ENCODE results near the gene KIAA0232.

KIAA0232 gene

GRCh38 chr4:6920171-6920570 lies 137.6 kb downstream of the KIAA0232 start:
- no peak for DNase-seq (ENCODE audit: low spot score)

- no peak for DNase-seq (ENCODE audit: low spot score)
Measured at GRCh38 chr4:6923507-6923906, 141.0 kb downstream of the KIAA0232 start.

- DNase-seq (ENCODE audit: low spot score): no peak
Measured at GRCh38 chr4:6924361-6924779, 141.8 kb downstream of the KIAA0232 start.

- no peak for DNase-seq (ENCODE audit: low spot score)
Measured at GRCh38 chr4:6925357-6925836, 142.9 kb downstream of the KIAA0232 start.

- DNase-seq (ENCODE audit: low spot score): no peak
Measured at GRCh38 chr4:6926081-6926480, 143.6 kb downstream of the KIAA0232 start.

GRCh38 chr4:6926681-6927478 lies 144.4 kb downstream of the KIAA0232 start:
- DNase-seq (ENCODE audit: low spot score): no peak

- no peak for DNase-seq (ENCODE audit: low spot score)
Measured at GRCh38 chr4:6928081-6928480, 145.6 kb downstream of the KIAA0232 start.

GRCh38 chr4:6929339-6929811 lies 146.8 kb downstream of the KIAA0232 start:
- no peak for DNase-seq (ENCODE audit: low spot score)

- DNase-seq (ENCODE audit: low spot score): no peak
Measured at GRCh38 chr4:6929812-6930464, 147.4 kb downstream of the KIAA0232 start.

- DNase-seq (ENCODE audit: low spot score): no peak
Measured at GRCh38 chr4:6932475-6932874, 149.9 kb downstream of the KIAA0232 start.

GRCh38 chr4:6932918-6933317 lies 150.4 kb downstream of the KIAA0232 start:
- no peak for DNase-seq (ENCODE audit: low spot score)
